ENCODE results near the gene RNF5.

Gene RNF5

GRCh38 chr6:32200711-32201475 lies 22.7 kb downstream of the RNF5 start:
- TF ChIP-seq ZNF354C (tag by site-specific recombination; IDR thresholded peaks at IDR 0.05; ENCODE audit: borderline replicate concordance, low read depth), result no peak
- TF ChIP-seq ZNF350 (tag by site-specific recombination; IDR thresholded peaks at IDR 0.05), result no peak
- no peak for TF ChIP-seq REPIN1 (tag by site-specific recombination; IDR thresholded peaks at IDR 0.05; ENCODE audit: low read depth)
- TF ChIP-seq SCRT1 (tag by site-specific recombination; IDR thresholded peaks at IDR 0.05; ENCODE audit: borderline replicate concordance), result no peak
- no peak for TF ChIP-seq ZNF155 (tag by site-specific recombination; IDR thresholded peaks at IDR 0.05)
- TF ChIP-seq ZSCAN16 (tag by site-specific recombination; IDR thresholded peaks at IDR 0.05), result no peak
- no peak for TF ChIP-seq ZBTB11 (tag by site-specific recombination; conservative IDR thresholded peaks at IDR 0.05; ENCODE audit: low read depth)
- TF ChIP-seq KLF7 (tag by site-specific recombination; IDR thresholded peaks at IDR 0.05; ENCODE audit: borderline replicate concordance), result no peak
- no peak for TF ChIP-seq MYNN (tag by site-specific recombination; IDR thresholded peaks at IDR 0.05; ENCODE audit: borderline replicate concordance)
- TF ChIP-seq ZNF677 (tag by site-specific recombination; IDR thresholded peaks at IDR 0.05), result no peak
- no peak for TF ChIP-seq YY2 (tag by site-specific recombination; IDR thresholded peaks at IDR 0.05)
- no peak for TF ChIP-seq TRIM28 (IDR thresholded peaks at IDR 0.05; ENCODE audit: borderline replicate concordance, low read length)
- TF ChIP-seq AEBP2 (tag by site-specific recombination; IDR thresholded peaks at IDR 0.05; ENCODE audit: borderline replicate concordance), result no peak
- H3K9me3 ChIP-seq (ENCODE audit: control insufficient read depth, insufficient read depth, low read depth, low read length), result no peaks in the 10 kb centered on the region
- no peak overlapping the region for H3K27ac ChIP-seq (ENCODE audit: extremely low read depth, low read depth, low read length)
- ChIA-PET POLR2A (no interaction called here), CTCF (no interaction called here)
- H3K36me3 ChIP-seq (ENCODE audit: control insufficient read depth in 2 of 2, insufficient read depth in 1 of 2, low read length in 2 of 2), result no peaks in the 10 kb centered on the region
- H3K4me3 ChIP-seq (ENCODE audit: low read depth, low read length), result no peak overlapping the region
- peaks cover 6% of the 10 kb centered on the region; the same call in 1 of the 2 replicates for H3K4me1 ChIP-seq (ENCODE audit: control insufficient read depth, insufficient read depth, low read length)

GRCh38 chr6:32202186-32202585 lies 24.0 kb downstream of the RNF5 start:
- POLR2A ChIA-PET, result interaction anchor here (1.7 kb wide), 1 partner anchor 12 kb away, joined by 6 read pairs; the partner anchor contains the start of gene PBX2
- H3K36me3 ChIP-seq (ENCODE audit: control insufficient read depth in 2 of 2, insufficient read depth in 1 of 2, low read length in 2 of 2), result no peaks in the 10 kb centered on the region
- CTCF ChIA-PET, result interaction anchor here (1.6 to 1.9 kb wide), 2 partner anchors 52 to 83 kb away, joined by 7 to 9 read pairs; no protein-coding TSS in a partner anchor

More at GRCh38 chr6:32202186-32202585, 24.0 kb downstream of the RNF5 start:
- Histone ChIP-seq H3K27ac (ENCODE audit: extremely low read depth, low read depth, low read length) (no peak overlapping the region), H3K9me3 (ENCODE audit: control insufficient read depth, insufficient read depth, low read depth, low read length) (no peaks in the 10 kb centered on the region), H3K4me3 (ENCODE audit: low read depth, low read length) (no peak overlapping the region), H3K4me1 (ENCODE audit: control insufficient read depth, insufficient read depth, low read length) (peaks cover 6% of the 10 kb centered on the region; the same call in 1 of the 2 replicates)
- TF ChIP-seq ZIC2 (tag by site-specific recombination; IDR thresholded peaks at IDR 0.05) (peak; percentile 12; the same call in 1 of the 2 replicates), PBX3 (CRISPR knock-in tag; IDR thresholded peaks at IDR 0.05) (0 out of 2 replicates have a peak, but pooled peaks have one; percentile 36), ZNF132 (tag by site-specific recombination; IDR thresholded peaks at IDR 0.05; ENCODE audit: borderline replicate concordance) (no peak), KLF1 (tag by site-specific recombination; IDR thresholded peaks at IDR 0.05) (no peak), ZNF558 (tag by site-specific recombination; IDR thresholded peaks at IDR 0.05) (no peak)

Measured in HEK293 (cell line).